PC-3 (cell line): Measurements from ENCODE around the gene ADAMTS17.

Source experiments
- EZH2 ChIP-seq: fragments of 300-600 bp; sonication (generic); IDR thresholded peaks from one replicate; pipeline ENCODE4 v1.6.1; 2017; ENCODE audit warnings: antibody characterized with exemption, mild to moderate bottlenecking, low read length; ENCODE audit not compliant: unreplicated experiment
- EZH2phosphoT487 ChIP-seq: fragments of 300-600 bp; sonication (generic); IDR thresholded peaks from 2 replicates; pipeline ENCODE4 v1.6.1; 2018; ENCODE audit warnings: mild to moderate bottlenecking, antibody characterized with exemption, low read length, borderline replicate concordance
- TF ChIP-seq, protein P1 (sequence below): fragments of 300-600 bp; sonication (generic); conservative IDR thresholded peaks from 2 replicates; pipeline ENCODE4 v1.5.1; 2017; ENCODE audit warnings: antibody characterized with exemption, low read depth, mild to moderate bottlenecking, low read length

DNA sequence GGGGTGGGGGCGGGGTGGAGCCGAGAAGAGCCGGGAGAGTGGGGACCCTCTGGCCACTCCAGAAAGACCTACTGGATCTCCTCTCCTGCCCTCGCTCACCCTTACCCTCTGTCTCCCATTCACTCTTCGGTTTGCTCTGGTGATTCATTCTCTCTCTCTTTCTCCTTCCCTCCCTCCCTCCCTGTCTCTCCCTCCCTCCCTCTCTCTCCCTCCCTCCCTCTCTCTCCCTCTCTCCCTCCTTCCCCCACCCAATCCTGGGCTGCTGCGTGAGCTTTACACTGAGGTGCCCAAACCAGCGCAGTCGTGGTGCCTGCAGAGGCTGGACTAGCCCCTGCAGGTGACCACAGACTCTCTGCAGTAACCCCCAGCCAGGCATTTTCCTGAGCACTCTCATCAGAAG lies 32.2 kb upstream of the ADAMTS17 start:
- TF ChIP-seq EZH2phosphoT487 (no peak), EZH2 (no peak)
- TF ChIP-seq, protein P1, sequence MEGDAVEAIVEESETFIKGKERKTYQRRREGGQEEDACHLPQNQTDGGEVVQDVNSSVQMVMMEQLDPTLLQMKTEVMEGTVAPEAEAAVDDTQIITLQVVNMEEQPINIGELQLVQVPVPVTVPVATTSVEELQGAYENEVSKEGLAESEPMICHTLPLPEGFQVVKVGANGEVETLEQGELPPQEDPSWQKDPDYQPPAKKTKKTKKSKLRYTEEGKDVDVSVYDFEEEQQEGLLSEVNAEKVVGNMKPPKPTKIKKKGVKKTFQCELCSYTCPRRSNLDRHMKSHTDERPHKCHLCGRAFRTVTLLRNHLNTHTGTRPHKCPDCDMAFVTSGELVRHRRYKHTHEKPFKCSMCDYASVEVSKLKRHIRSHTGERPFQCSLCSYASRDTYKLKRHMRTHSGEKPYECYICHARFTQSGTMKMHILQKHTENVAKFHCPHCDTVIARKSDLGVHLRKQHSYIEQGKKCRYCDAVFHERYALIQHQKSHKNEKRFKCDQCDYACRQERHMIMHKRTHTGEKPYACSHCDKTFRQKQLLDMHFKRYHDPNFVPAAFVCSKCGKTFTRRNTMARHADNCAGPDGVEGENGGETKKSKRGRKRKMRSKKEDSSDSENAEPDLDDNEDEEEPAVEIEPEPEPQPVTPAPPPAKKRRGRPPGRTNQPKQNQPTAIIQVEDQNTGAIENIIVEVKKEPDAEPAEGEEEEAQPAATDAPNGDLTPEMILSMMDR, result no peak
